Prostate gland (tissue), 2 donors: ENCODE measurements around the gene ACTR2.

Experiments used
- CTCF ChIP-seq, 4 experiments: fragments of 200-600 bp in 2 of 4; fragments of 450-650 bp in 2 of 4; sonication (generic) in 2 of 4; IDR thresholded peaks; 1 replicate in 3 of 4; 2 replicates in 1 of 4; pipeline ENCODE4 v1.5.1; 2016 to 2019; ENCODE audit warnings: antibody characterized with exemption in 4 of 4, mild to moderate bottlenecking in 2 of 4, moderate library complexity in 2 of 4
- POLR2A ChIP-seq: fragments of 450-650 bp; IDR thresholded peaks from one replicate; pipeline ENCODE4 v1.6.1; 2016; ENCODE audit warnings: antibody characterized with exemption, mild to moderate bottlenecking

GRCh38 chr2:65317841-65318240, 90.2 kb downstream of the ACTR2 start:
- no peak for TF ChIP-seq CTCF (IDR thresholded peaks at IDR 0.05)
- no peak for TF ChIP-seq POLR2A
